Lower lobe of right lung (tissue), 2 donors: ENCODE measurements around the gene LINGO1. TPM values are rescaled to one million over a fixed set of nuclear protein-coding genes. Genes with fewer than 3 reads are reported as not detected.
A peak's percentile ranks its signal among the peaks of the same experiment; 100 is the strongest.

ENCODE experiments used
- ATAC-seq, 2 donors: fragments of 200-7000 bp; cut with Tn5 transposase; one replicate each; pipeline ENCODE4 v1.9.1; 2020 to 2022; ENCODE audit warnings: mild to moderate bottlenecking in 2 of 2, moderate library complexity in 2 of 2
- DNase-seq: peaks from one replicate; pipeline ENCODE4 v3.0.0-alpha.2; 2020
- H3K27ac ChIP-seq: fragments of 200-600 bp; one replicate; pipeline ENCODE4 v1.8.0; 2022
- H3K27me3 ChIP-seq: fragments of 200-600 bp; one replicate; pipeline ENCODE4 v1.8.0; 2022; ENCODE audit warnings: low read depth
- H3K36me3 ChIP-seq: fragments of 200-600 bp; one replicate; pipeline ENCODE4 v1.8.0; 2022; ENCODE audit warnings: mild to moderate bottlenecking
- H3K4me1 ChIP-seq: fragments of 200-600 bp; one replicate; pipeline ENCODE4 v1.8.0; 2022
- H3K4me3 ChIP-seq: fragments of 200-600 bp; one replicate; pipeline ENCODE4 v1.8.0; 2022; ENCODE audit warnings: mild to moderate bottlenecking
- H3K9me3 ChIP-seq: fragments of 200-600 bp; one replicate; pipeline ENCODE4 v1.8.0; 2022
- intact Hi-C: fragments of 100-400 bp; cut with DNase I; formaldehyde crosslinking; loops from one replicate; pipeline ENCODE4 v1.11.0; 2022
- long read RNA-seq: library from polyadenylated mRNA; unstranded; transcript quantifications from one replicate; pipeline ENCODE4 v2.0.0, GENCODE V29; 2021
- total RNA-seq: library from RNA; stranded (reverse); fragmentation: NEBNext Ultra II Directional; extraction: Animal tissue kit (Norgen Biotek cat#: 25700); gene quantifications from one replicate; pipeline ENCODE4 v1.2.1, GENCODE V29; 2021
- TF ChIP-seq, protein P1 (sequence below): fragments of 200-600 bp; IDR thresholded peaks from one replicate; pipeline ENCODE4 v1.8.0; 2022; ENCODE audit warnings: antibody characterized with exemption, mild to moderate bottlenecking
- donor health status: DM: no; HTN: yes; CAD: no; lungs with severe emphysema.

The LINGO1 gene, protein sequence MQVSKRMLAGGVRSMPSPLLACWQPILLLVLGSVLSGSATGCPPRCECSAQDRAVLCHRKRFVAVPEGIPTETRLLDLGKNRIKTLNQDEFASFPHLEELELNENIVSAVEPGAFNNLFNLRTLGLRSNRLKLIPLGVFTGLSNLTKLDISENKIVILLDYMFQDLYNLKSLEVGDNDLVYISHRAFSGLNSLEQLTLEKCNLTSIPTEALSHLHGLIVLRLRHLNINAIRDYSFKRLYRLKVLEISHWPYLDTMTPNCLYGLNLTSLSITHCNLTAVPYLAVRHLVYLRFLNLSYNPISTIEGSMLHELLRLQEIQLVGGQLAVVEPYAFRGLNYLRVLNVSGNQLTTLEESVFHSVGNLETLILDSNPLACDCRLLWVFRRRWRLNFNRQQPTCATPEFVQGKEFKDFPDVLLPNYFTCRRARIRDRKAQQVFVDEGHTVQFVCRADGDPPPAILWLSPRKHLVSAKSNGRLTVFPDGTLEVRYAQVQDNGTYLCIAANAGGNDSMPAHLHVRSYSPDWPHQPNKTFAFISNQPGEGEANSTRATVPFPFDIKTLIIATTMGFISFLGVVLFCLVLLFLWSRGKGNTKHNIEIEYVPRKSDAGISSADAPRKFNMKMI
- 0.86 TPM for total RNA-seq
- long read RNA-seq, partial matches to known transcripts, result 0 of 2 reads
- long read RNA-seq, other reads (novel, unspliced or antisense), result 2 of 2 reads

DNA sequence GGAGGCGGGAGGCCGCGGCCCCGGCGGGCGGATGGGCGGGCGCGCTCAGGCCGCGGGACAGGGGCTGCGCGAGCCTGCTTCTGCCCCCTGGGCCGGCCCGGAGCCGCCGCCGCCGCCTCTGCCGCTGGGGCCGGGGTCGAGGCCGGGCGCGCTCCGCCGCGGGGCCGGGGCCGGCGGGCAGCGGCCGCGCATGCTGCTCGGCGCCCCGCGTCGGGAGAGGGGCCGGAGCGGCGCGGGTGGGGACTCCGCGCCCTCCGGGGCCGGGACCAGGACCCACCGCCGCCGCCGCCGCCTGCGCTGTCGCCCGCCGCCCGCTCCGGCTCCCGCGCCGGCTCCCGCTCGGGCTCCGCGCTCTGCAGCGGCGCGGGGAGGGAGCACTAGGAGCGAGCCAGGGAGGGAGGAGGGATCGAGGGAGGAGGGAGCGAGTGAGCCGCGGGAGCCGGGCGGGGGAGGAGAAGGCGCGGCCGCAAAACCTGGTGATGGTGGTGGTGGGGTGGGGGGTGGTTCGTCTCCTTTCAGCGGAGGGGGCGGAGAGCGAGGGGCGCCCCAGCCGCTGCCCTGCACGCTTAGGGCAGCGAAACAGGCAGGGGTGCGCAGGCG, at the start of gene LINGO1:
LINGO1 (minus strand) TSS at position 379 of the 600 bp plus-strand sequence. CDS start 597 bp downstream, outside the sequence.
- Histone ChIP-seq H3K4me3 (peak within 1 kb of the TSS; percentile 60), H3K9me3 (no peaks in the 10 kb centered on the region), H3K36me3 (no peaks in the 10 kb centered on the region), H3K27me3 (peaks cover 51% of the 10 kb centered on the region), H3K4me1 (peaks cover 11% of the 10 kb centered on the region), H3K27ac (no peak within 1 kb of the TSS)
- ATAC-seq (peak in 1 of 2 donors; percentile 9), DNase-seq (no peak)
- intact Hi-C loops, result no loop called here
- TF ChIP-seq, protein P1, sequence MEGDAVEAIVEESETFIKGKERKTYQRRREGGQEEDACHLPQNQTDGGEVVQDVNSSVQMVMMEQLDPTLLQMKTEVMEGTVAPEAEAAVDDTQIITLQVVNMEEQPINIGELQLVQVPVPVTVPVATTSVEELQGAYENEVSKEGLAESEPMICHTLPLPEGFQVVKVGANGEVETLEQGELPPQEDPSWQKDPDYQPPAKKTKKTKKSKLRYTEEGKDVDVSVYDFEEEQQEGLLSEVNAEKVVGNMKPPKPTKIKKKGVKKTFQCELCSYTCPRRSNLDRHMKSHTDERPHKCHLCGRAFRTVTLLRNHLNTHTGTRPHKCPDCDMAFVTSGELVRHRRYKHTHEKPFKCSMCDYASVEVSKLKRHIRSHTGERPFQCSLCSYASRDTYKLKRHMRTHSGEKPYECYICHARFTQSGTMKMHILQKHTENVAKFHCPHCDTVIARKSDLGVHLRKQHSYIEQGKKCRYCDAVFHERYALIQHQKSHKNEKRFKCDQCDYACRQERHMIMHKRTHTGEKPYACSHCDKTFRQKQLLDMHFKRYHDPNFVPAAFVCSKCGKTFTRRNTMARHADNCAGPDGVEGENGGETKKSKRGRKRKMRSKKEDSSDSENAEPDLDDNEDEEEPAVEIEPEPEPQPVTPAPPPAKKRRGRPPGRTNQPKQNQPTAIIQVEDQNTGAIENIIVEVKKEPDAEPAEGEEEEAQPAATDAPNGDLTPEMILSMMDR, result no peak

DNA sequence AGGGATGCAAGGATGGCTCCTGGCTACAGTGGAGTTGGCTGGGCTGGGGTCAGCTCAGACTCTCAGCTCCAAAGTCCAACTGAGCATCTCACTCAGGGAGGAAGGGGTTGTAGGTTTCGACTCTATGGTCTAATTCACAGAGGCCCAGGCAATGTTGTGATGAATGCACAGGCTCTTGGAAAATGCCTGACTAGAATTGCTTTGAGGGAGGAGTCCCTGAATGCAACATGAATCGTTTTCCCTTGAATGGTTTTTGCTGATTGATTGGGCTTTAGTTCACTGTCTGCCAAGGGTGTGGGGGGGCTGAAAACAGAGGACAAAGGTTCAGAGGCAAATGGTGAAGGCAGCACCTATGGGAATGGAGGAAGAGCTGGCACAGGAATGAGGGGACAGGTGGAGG, 48.6 kb upstream of the LINGO1 start:
- ATAC-seq (no peak), DNase-seq (no peak)
- H3K36me3 ChIP-seq, result no peaks in the 10 kb centered on the region
- intact Hi-C loops, result no loop called here
- TF ChIP-seq, protein P1, result no peak
- no peak overlapping the region for H3K4me3 ChIP-seq
- no peaks in the 10 kb centered on the region for H3K4me1 ChIP-seq
- no peaks in the 10 kb centered on the region for H3K9me3 ChIP-seq
- H3K27me3 ChIP-seq, result no peaks in the 10 kb centered on the region
- no peak overlapping the region for H3K27ac ChIP-seq

DNA sequence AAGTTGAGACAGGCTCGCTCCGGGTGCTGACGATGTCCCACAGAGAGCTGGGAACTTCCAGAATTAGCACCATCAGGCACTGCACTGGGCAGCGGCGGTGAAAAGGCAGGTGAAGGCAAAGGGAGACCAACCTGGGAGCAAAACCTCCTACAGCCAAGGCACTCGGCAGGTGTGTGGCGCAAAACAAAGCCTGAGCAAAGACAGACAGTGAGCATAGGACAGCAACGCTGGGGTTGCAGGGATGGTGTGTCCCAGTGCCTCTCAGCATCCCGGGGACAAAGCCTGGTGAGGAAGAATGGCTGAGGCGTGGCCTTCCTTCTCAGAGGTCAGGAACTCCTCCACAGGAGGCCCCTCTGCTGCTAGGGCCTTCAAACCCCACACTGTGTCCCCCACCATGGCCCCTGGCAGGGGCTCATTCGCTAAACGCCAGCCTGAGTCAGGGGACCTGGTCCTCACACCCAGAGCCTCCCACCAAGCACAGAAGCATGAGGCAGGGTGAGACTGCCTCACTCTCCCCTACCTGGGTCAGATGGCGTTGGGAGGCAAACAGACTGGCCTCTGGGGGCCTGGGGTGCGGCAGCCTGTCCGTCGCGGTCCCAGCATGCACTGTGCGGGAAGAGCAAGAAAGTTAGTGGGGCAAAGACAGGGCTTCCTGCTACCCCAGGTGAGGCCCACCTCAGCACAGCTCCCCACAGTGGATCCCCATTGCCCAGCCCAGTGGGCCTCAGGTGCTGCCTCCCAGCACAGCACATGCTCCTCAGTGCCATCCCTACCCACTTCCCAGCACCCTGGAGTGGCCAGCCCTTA, 44.1 kb upstream of the LINGO1 start:
- Histone ChIP-seq H3K4me3 (no peak overlapping the region), H3K27ac (no peak overlapping the region), H3K27me3 (peaks cover 8% of the 10 kb centered on the region), H3K4me1 (no peaks in the 10 kb centered on the region), H3K36me3 (no peaks in the 10 kb centered on the region), H3K9me3 (no peaks in the 10 kb centered on the region)
- intact Hi-C loops, result no loop called here
- TF ChIP-seq, protein P1, result no peak
- DNase-seq (no peak), ATAC-seq (peak in 1 of 2 donors; percentile 16)

DNA sequence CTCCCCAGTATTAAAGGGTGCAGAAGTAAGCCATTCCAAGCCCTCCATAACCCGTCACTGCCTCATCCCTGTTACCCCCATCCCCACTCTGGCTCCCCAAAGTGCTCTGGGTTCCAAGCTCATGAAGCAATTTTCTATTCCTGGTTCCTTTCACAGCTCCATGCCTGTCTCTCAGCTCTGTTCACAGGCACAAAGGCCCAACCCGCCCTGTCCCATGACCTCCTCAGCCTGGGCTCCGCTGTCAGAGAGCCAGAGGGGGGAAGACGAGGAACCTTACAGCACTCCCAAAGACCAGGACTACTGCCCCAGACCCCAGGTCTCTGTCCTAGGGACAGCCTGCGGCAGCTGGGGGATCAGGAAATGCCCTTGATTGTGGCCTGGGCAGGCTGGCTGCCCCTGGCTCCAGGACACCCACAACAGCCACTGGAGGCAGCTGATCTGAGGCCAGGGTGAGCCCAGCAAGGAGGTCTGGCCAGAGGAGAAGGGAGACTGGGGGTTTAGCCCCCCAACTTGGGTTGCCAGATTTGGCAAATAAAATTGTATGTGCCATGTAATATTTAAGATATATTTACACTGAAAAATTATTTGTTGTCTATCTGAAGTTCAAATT, 43.2 kb upstream of the LINGO1 start:
- Histone ChIP-seq H3K9me3 (no peaks in the 10 kb centered on the region), H3K27me3 (peaks cover 8% of the 10 kb centered on the region), H3K27ac (no peak overlapping the region), H3K4me1 (no peaks in the 10 kb centered on the region), H3K36me3 (no peaks in the 10 kb centered on the region), H3K4me3 (no peak overlapping the region)
- intact Hi-C loops, result no loop called here
- ATAC-seq, result no peak
- TF ChIP-seq, protein P1, result no peak
- DNase-seq, result no peak

DNA sequence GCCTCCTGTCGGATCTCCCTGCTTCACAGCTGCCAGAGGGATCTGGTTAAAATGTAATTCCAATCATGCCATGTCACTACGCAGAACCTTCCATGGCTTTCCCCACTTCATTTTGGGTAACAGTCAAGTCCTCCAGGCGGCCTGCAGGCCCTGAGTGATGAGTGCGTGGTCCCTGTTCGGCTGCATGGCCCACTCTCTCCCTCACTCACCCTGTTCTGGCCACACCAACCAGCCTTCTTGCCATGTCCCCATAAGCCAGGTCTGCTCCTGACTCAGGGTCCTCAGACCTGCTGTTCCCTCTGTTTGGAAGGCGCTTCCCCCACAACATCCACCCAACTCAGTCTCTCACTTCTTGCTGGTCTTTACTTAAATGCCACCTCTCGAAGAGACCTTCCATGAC, 41.6 kb upstream of the LINGO1 start:
- Histone ChIP-seq H3K27me3 (peaks cover 18% of the 10 kb centered on the region), H3K4me1 (no peaks in the 10 kb centered on the region), H3K27ac (no peak overlapping the region), H3K36me3 (no peaks in the 10 kb centered on the region), H3K4me3 (no peak overlapping the region), H3K9me3 (no peaks in the 10 kb centered on the region)
- ATAC-seq (no peak), DNase-seq (no peak)
- TF ChIP-seq, protein P1, result no peak
- intact Hi-C loops, result no loop called here
